ENCODE measurements around the gene NPW. TPM values are rescaled to one million over a fixed set of nuclear protein-coding genes. Genes with fewer than 3 reads are reported as not detected.

Gene NPW
- total and polyA plus RNA-seq, 2 donors (not counting 3 experiments of a cell fraction or from before 2014, with no cell fraction given) = 0.84 to 3.3 TPM

DNA sequence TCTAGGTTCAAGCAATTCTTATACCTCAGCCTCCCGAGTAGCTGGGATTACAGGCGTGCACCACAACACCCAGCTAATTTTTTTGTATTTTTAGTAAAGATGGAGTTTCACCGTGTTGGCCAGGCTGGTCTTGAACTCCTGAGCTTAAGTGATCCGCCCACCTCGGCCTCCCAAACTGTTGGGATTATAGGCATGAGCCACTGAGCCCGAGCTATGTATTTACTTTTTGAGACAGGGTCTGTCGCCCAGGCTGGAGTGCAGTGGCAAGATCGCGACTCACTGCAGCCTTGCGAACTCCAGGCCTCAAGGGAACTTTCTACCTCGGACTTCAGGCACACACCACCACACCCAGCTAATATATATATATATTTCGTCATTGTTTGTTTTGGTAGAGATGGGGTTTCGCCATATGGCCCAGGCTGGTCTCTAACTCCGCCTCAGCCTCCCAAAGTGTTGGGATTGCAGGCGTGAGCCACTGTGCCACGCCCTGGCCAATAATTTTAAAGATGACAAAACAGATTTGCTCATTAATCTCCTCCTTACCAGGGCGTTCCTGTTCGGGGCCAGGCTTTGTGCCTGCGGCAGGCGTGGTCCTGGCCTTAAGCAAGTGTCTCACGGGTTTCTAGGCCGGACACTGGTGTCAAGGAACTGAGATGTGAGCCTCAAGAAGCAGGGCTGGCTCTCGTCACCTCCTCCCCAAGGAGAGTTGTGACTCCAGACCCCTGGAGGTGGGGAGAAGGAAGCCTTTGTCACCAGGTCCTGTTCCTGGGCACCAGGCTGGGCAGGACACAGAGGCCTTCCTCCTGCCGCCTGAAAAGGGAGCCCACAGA lies 4.3 kb upstream of the NPW start:
- FAIRE-seq = peak; percentile 40
- H3K4me1 ChIP-seq (ENCODE audit: control insufficient read depth, extremely low read depth, insufficient read depth, low read length) = peaks cover 6% of the 10 kb centered on the region
- no peak for TF ChIP-seq JUN (IDR thresholded peaks at IDR 0.05; ENCODE audit: borderline replicate concordance, insufficient read depth, insufficient read length, low read depth)
- TF ChIP-seq MYC (IDR thresholded peaks at IDR 0.05; ENCODE audit: low read depth, low read length) = no peak
- TF ChIP-seq EZH2 (IDR thresholded peaks at IDR 0.05; ENCODE audit: borderline replicate concordance, low read depth, low read length, severe bottlenecking) = no peak
- POLR2A ChIA-PET = no interaction called here
- intact Hi-C loops (cut with micrococcal nuclease) (no loop called here), dilution Hi-C loops (cut with MboI; ENCODE audit: extremely low pct_ligation_motif_present, low sequenced_read_pairs) (no loop called here)
- no peaks in the 10 kb centered on the region for H3K36me3 ChIP-seq (ENCODE audit: control insufficient read depth in 2 of 2, extremely low read depth in 1 of 2, insufficient read depth in 2 of 2, low read length in 2 of 2)
- no peaks in the 10 kb centered on the region for H4K20me1 ChIP-seq (replicated peaks; ENCODE audit: control insufficient read depth, extremely low read depth, insufficient read depth, low read length)
- H3K4me2 ChIP-seq (ENCODE audit: insufficient read depth, low read length) = no peak overlapping the region
- H3K9ac ChIP-seq (replicated peaks; ENCODE audit: extremely low read depth, insufficient read depth, low read length) = no peak overlapping the region
- CTCF ChIA-PET = interaction anchor here (0.9 to 1.1 kb wide), 3 partner anchors 11 to 125 kb away, joined by 3 to 5 read pairs (median 3); no protein-coding TSS in a partner anchor
- H3K27ac ChIP-seq (ENCODE audit: insufficient read depth, low read depth, low read length) = no peak overlapping the region
- H3K4me3 ChIP-seq (replicated peaks in 1 of 3; ENCODE audit: insufficient read depth in 1 of 3, low read depth in 1 of 3, low read length in 3 of 3) = no peak overlapping the region
- no peak overlapping the region for H2AFZ ChIP-seq (ENCODE audit: low read depth, low read length)
- BruUV-seq (replicated peaks) = no TSS peak
- no peaks in the 10 kb centered on the region for H3K9me1 ChIP-seq (replicated peaks; ENCODE audit: control insufficient read depth, extremely low read depth, insufficient read depth, low read length)
- H3K27me3 ChIP-seq (ENCODE audit: control insufficient read depth in 2 of 2, insufficient read depth in 2 of 2, low read length in 2 of 2) = peaks cover 2 to 8% of the 10 kb centered on the region in 2 experiments
- peaks cover 2% of the 10 kb centered on the region for H3K79me2 ChIP-seq (ENCODE audit: control insufficient read depth, insufficient read depth, low read length)
- H3K9me3 ChIP-seq (replicated peaks; ENCODE audit: control insufficient read depth, insufficient read depth, low read length) = no peaks in the 10 kb centered on the region
- no peak for DNase-seq (ENCODE audit: low read depth, low spot score)

- Histone ChIP-seq H3K4me3 (replicated peaks in 1 of 3; ENCODE audit: insufficient read depth in 1 of 3, low read depth in 1 of 3, low read length in 3 of 3) (no peak overlapping the region), H3K9me1 (replicated peaks; ENCODE audit: control insufficient read depth, extremely low read depth, insufficient read depth, low read length) (no peaks in the 10 kb centered on the region), H3K9me3 (replicated peaks; ENCODE audit: control insufficient read depth, insufficient read depth, low read length) (no peaks in the 10 kb centered on the region), H3K4me2 (ENCODE audit: insufficient read depth, low read length) (no peak overlapping the region), H3K36me3 (ENCODE audit: control insufficient read depth in 2 of 2, extremely low read depth in 1 of 2, insufficient read depth in 2 of 2, low read length in 2 of 2) (no peaks in the 10 kb centered on the region), H3K9ac (replicated peaks; ENCODE audit: extremely low read depth, insufficient read depth, low read length) (no peak overlapping the region), H3K27me3 (ENCODE audit: control insufficient read depth in 2 of 2, insufficient read depth in 2 of 2, low read length in 2 of 2) (peaks cover 4 to 11% of the 10 kb centered on the region in 2 experiments), H3K79me2 (ENCODE audit: control insufficient read depth, insufficient read depth, low read length) (no peaks in the 10 kb centered on the region), H3K27ac (ENCODE audit: insufficient read depth, low read depth, low read length) (no peak overlapping the region), H3K4me1 (ENCODE audit: control insufficient read depth, extremely low read depth, insufficient read depth, low read length) (peaks cover 6% of the 10 kb centered on the region), H2AFZ (ENCODE audit: low read depth, low read length) (no peak overlapping the region), H4K20me1 (replicated peaks; ENCODE audit: control insufficient read depth, extremely low read depth, insufficient read depth, low read length) (no peaks in the 10 kb centered on the region)
- ChIA-PET POLR2A (no interaction called here), CTCF (interaction anchor here (0.8 to 8.9 kb wide), 9 partner anchors 8 to 131 kb away, joined by 3 to 137 read pairs (median 4); no protein-coding TSS in a partner anchor)
- FAIRE-seq (no peak), DNase-seq (ENCODE audit: low read depth, low spot score) (no peak)
- intact Hi-C loops (cut with micrococcal nuclease) = no loop called here
- no peak for TF ChIP-seq MAX (IDR thresholded peaks at IDR 0.05; ENCODE audit: insufficient read depth, insufficient read length)
- TF ChIP-seq GATA2 (IDR thresholded peaks at IDR 0.05; ENCODE audit: insufficient read depth, insufficient read length, low read depth, low read length) = no peak
- TF ChIP-seq JUN (IDR thresholded peaks at IDR 0.05; ENCODE audit: borderline replicate concordance, insufficient read depth, insufficient read length, low read depth) = no peak
- no peak for TF ChIP-seq FOS (IDR thresholded peaks at IDR 0.05; ENCODE audit: borderline replicate concordance, insufficient read depth, low read length)
- no peak for TF ChIP-seq POLR2AphosphoS5 (IDR thresholded peaks at IDR 0.05; ENCODE audit: insufficient read depth, low read depth, low read length)
- no peak for TF ChIP-seq POLR2A (IDR thresholded peaks at IDR 0.05; ENCODE audit: low read depth, low read length)
- TF ChIP-seq EZH2 (IDR thresholded peaks at IDR 0.05; ENCODE audit: borderline replicate concordance, low read depth, low read length, severe bottlenecking) = no peak
- TF ChIP-seq MYC (IDR thresholded peaks at IDR 0.05; ENCODE audit: low read depth, low read length) = no peak
- no peak for TF ChIP-seq CTCF (IDR thresholded peaks at IDR 0.05; ENCODE audit: extremely low read depth in 1 of 2, insufficient read depth in 1 of 2, low read depth in 1 of 2, low read length in 2 of 2)
- dilution Hi-C loops (cut with MboI; ENCODE audit: extremely low pct_ligation_motif_present, low sequenced_read_pairs) = no loop called here
- BruUV-seq (replicated peaks) = no TSS peak
Observed at GRCh38 chr16:2015947-2016208, 3.7 kb upstream of the NPW start.
